Activated naive CD8-positive, alpha-beta T cell treated with anti-CD3 and anti-CD28 coated beads, Interleukin-2, amount 10 ng/mL, durations not matched to agents 7 days and 5 days (primary cell): ENCODE measurements around the gene MADD. TPM values are rescaled to one million over a fixed set of nuclear protein-coding genes. Genes with fewer than 3 reads are reported as not detected.

Source experiments
- ATAC-seq: fragments of 150-1000 bp; cut with Tn5 transposase; one replicate; pipeline ENCODE4 v1.10.0; 2021; ENCODE audit warnings: low read depth, moderate library complexity
- POLR2A ChIA-PET: fragments of 350-600 bp; sonication (Branson Sonifier 250); formaldehyde crosslinking; loops from one replicate; lab custom pipeline; 2021; ENCODE audit warnings: antibody characterized with exemption; lab: Charles Lee
- DNase-seq: peaks from one replicate; pipeline ENCODE4 v3.0.0; 2021
- H3K27ac Mint-ChIP-seq: one replicate; pipeline ENCODE4 v1.8.0; 2022; ENCODE audit warnings: mild to moderate bottlenecking, mixed read lengths
- H3K27me3 Mint-ChIP-seq: one replicate; pipeline ENCODE4 v1.8.0; 2022; ENCODE audit warnings: mild to moderate bottlenecking, moderate library complexity, mixed read lengths
- H3K36me3 Mint-ChIP-seq: one replicate; pipeline ENCODE4 v1.8.0; 2021; ENCODE audit warnings: mild to moderate bottlenecking, mixed read lengths
- H3K4me1 Mint-ChIP-seq: one replicate; pipeline ENCODE4 v1.8.0; 2021; ENCODE audit warnings: mixed read lengths
- H3K4me3 Mint-ChIP-seq: one replicate; pipeline ENCODE4 v1.8.0; 2022; ENCODE audit warnings: mild to moderate bottlenecking, moderate library complexity, mixed read lengths
- H3K9me3 Mint-ChIP-seq: one replicate; pipeline ENCODE4 v1.8.0; 2021; ENCODE audit warnings: mixed read lengths
- total RNA-seq, 2 experiments: library from RNA; stranded (reverse); gene quantifications; one replicate each; pipeline ENCODE4 v1.2.3, GENCODE V29; 2021

MADD gene
- total RNA-seq, 2 experiments from 2014 or later = 113 to 114 TPM

DNA sequence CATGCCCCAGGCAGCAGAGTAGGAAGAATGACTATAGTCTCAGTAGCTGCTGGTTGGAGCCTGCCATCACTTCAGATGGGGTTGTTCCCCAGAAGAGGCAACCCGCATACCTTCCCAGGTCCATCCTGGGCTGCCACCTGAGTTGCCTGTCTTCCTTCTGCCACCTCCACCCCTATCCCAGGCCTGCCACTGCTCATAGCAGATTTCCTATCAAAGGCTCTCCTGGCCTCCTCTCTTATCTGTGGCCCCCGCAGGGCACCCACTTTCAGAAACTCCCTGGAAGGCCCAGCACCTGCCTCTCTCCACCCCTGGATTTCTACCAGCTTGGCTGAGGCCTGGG is 12.8 kb upstream of the MADD start:
- DNase-seq (no peak), ATAC-seq (no peak)
- Mint-ChIP-seq H3K27ac (no peak overlapping the region), H3K36me3 (no peaks in the 10 kb centered on the region), H3K9me3 (no peaks in the 10 kb centered on the region), H3K27me3 (no peaks in the 10 kb centered on the region), H3K4me1 (peaks cover 23% of the 10 kb centered on the region), H3K4me3 (no peak overlapping the region)
- POLR2A ChIA-PET = interaction anchor here (0.6 to 3.9 kb wide), 4 partner anchors 9 to 502 kb away, joined by 3 to 38 read pairs (median 14); partner anchors contain the start of genes ACP2 and DDB2

DNA sequence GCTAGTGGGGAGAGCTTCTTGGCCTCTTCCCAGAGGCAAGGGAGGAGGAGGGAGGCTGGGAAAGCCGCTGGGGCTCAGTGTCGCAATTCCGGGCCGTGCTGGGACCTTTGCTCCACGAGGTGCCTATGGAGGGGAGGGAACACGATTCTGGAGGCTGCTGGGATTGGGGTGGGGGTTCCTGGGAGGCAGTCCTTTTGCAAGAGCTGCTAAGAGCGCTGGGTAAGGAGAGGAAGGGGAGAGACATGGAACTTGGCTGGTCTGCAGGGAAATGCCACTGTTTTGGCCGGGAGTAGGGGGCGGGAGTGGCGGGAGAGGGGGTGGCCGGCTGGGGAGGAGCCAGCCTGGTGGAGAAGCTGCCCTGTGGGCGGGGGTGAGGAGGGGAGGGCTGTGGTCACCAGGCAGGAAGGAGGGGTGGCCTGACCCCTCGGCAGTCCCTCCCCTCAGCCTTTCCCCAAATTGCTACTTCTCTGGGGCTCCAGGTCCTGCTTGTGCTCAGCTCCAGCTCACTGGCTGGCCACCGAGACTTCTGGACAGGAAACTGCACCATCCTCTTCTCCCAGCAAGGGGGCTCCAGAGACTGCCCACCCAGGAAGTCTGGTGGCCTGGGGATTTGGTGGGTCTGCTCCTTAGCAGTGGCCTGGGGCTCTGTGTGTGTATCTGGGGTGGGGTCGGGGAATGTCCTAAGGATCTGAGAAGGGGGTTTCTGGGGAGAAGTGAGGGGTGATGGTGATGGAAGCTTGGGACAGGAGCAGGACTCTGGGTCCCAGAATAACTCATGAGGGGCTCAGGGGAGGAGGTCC is 12.2 kb upstream of the MADD start, which contains the start of gene NR1H3:
Gene NR1H3, plus strand, starts transcription at position 480 of the 800 bp plus-strand sequence. CDS start 1,221 bp downstream, outside the sequence.
- Mint-ChIP-seq H3K27ac (peak within 1 kb of the TSS; percentile 71), H3K9me3 (no peaks in the 10 kb centered on the region), H3K4me3 (peak within 1 kb of the TSS; percentile 15), H3K27me3 (no peaks in the 10 kb centered on the region), H3K36me3 (no peaks in the 10 kb centered on the region), H3K4me1 (peaks cover 23% of the 10 kb centered on the region)
- ATAC-seq (no peak), DNase-seq (no peak)
- POLR2A ChIA-PET = interaction anchor here (1.2 to 3.9 kb wide), 5 partner anchors 9 to 43 kb away, joined by 3 to 38 read pairs (median 4); partner anchors contain the start of genes ACP2 and DDB2

DNA sequence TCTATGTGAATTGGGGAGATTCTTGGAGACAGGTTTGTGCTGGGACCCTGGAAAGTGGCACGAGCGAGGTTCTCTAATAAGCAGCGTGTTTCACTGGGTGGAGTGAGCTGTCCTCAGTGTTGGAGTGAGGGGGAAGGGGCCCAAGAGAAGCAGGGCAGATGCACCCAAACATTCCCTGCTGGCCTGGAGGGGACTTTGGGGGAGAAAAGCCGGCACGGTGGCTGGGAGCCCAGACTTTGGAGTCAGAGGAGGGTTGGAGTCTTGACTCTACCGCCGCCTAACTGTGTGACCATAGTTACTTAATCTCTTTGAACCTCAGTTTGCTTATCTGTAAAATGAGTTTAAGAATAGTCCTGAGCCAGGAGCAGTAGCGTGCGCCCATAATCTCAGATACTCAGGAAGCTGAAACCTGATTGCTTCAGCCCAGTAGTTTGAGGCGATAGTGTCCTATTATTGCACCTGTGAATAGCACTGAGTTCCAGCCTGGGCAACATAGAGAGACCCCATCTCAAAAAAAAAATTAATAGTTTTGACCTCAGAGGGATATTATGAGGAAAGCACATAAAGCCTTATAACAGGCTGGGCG is 11.5 kb upstream of the MADD start:
- Mint-ChIP-seq H3K4me1 (peaks cover 23% of the 10 kb centered on the region), H3K27me3 (no peaks in the 10 kb centered on the region), H3K27ac (peak overlapping the region; percentile 71), H3K4me3 (peak overlapping the region; percentile 15), H3K36me3 (no peaks in the 10 kb centered on the region), H3K9me3 (no peaks in the 10 kb centered on the region)
- POLR2A ChIA-PET = interaction anchor here (1.2 to 3.9 kb wide), 8 partner anchors 10 to 43 kb away, joined by 3 to 38 read pairs (median 9); partner anchors contain the start of genes ACP2, DDB2 and MADD
- DNase-seq = no peak
- no peak for ATAC-seq

- Mint-ChIP-seq H3K4me3 (no peak overlapping the region), H3K27ac (peak overlapping the region; percentile 79), H3K4me1 (peaks cover 23% of the 10 kb centered on the region), H3K27me3 (no peaks in the 10 kb centered on the region), H3K9me3 (no peaks in the 10 kb centered on the region), H3K36me3 (no peaks in the 10 kb centered on the region)
- DNase-seq (peak; percentile 52), ATAC-seq (peak; percentile 83)
- POLR2A ChIA-PET = interaction anchor here (0.5 to 3.9 kb wide), 9 partner anchors 9 to 51 kb away, joined by 3 to 38 read pairs (median 6); partner anchors contain the start of genes ACP2, DDB2 and MADD
Observed at GRCh38 chr11:47259232-47259977, 10.5 kb upstream of the MADD start.

GRCh38 chr11:47260366-47260765 is 9.6 kb upstream of the MADD start:
- Mint-ChIP-seq H3K9me3 (no peaks in the 10 kb centered on the region), H3K4me1 (peaks cover 24% of the 10 kb centered on the region), H3K27me3 (no peaks in the 10 kb centered on the region), H3K4me3 (no peak overlapping the region), H3K36me3 (no peaks in the 10 kb centered on the region), H3K27ac (no peak overlapping the region)
- DNase-seq = no peak
- POLR2A ChIA-PET = interaction anchor here (0.5 to 3.9 kb wide), 6 partner anchors 8 to 50 kb away, joined by 4 to 38 read pairs (median 9); partner anchors contain the start of genes ACP2 and MADD
- ATAC-seq = no peak

GRCh38 chr11:47261291-47261800 is 8.6 kb upstream of the MADD start:
- POLR2A ChIA-PET = no interaction called here

DNA sequence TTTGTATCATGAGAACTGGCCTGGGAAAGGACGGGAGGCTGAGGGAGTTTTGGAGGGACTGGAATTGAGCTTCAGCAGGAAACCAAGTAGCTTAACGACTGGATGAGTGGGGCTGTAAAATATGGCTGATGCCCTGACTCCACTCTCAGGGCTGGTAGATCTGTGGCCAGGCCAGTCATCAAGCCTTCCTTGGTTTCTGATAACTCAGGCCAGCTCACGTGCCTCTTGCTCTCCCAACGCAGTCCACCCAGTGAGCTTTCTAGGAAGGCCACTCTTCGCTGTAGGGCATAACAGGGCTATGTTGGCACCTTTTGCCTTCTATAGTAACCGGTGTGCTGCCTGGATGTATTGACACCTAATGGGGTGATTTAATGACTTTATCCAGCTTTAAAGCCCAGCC is 5.8 kb upstream of the MADD start:
- Mint-ChIP-seq H3K9me3 (no peaks in the 10 kb centered on the region), H3K4me3 (no peak overlapping the region), H3K4me1 (peaks cover 37% of the 10 kb centered on the region), H3K27me3 (no peaks in the 10 kb centered on the region), H3K36me3 (no peaks in the 10 kb centered on the region), H3K27ac (peak overlapping the region; percentile 21)
- no peak for ATAC-seq
- POLR2A ChIA-PET = interaction anchor here (1.1 to 2.9 kb wide), 5 partner anchors 15 to 87 kb away, joined by 3 to 21 read pairs (median 6); partner anchors contain the start of genes ACP2 and DDB2
- no peak for DNase-seq

More at GRCh38 chr11:47261291-47261800, 8.6 kb upstream of the MADD start:
- no peaks in the 10 kb centered on the region for H3K36me3 Mint-ChIP-seq
- H3K9me3 Mint-ChIP-seq = no peaks in the 10 kb centered on the region
- peaks cover 28% of the 10 kb centered on the region for H3K4me1 Mint-ChIP-seq
- H3K27ac Mint-ChIP-seq = peak overlapping the region; percentile 30
- no peak overlapping the region for H3K4me3 Mint-ChIP-seq
- DNase-seq (no peak), ATAC-seq (no peak)
- no peaks in the 10 kb centered on the region for H3K27me3 Mint-ChIP-seq

DNA sequence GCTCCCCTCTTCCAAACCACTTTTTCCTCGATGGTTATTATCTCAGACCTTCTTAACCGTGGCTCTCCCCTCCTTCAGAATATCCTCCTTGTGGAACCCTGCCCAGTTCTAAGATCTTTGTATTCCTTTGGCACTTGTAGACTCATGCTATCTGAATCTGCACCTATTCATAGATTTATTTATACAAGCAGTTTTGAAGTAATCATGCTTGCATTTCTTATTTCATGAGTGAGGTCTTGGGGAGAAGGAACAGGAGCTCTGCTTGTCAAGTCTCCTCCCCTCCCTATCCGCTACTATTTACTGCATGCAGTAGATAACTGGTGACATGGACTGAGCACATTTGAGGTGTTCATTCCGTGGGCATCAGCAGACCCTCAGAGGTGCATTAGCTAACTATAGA is 5.4 kb upstream of the MADD start:
- ATAC-seq (no peak), DNase-seq (no peak)
- Mint-ChIP-seq H3K4me3 (no peak overlapping the region), H3K27me3 (no peaks in the 10 kb centered on the region), H3K27ac (peak overlapping the region; percentile 21), H3K9me3 (no peaks in the 10 kb centered on the region), H3K36me3 (no peaks in the 10 kb centered on the region), H3K4me1 (peaks cover 35% of the 10 kb centered on the region)
- POLR2A ChIA-PET = interaction anchor here (0.9 to 2.9 kb wide), 6 partner anchors 15 to 87 kb away, joined by 3 to 21 read pairs (median 6); partner anchors contain the start of genes ACP2 and DDB2

DNA sequence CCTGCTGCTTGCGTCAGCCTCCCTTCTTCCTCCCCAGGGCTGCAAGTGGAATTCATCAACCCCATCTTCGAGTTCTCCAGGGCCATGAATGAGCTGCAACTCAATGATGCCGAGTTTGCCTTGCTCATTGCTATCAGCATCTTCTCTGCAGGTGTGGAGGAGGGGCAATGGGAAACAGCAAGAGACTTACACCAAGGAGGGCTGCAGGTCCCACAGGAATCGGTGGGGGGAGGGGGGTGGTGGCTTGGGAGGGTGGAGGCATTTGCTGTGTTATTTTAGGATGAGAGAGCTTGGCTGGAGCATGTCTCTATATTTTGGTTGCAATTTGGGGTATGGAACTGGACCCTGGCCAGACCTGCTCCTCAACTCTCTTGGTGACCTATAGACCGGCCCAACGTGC is 2.1 kb upstream of the MADD start:
- no peaks in the 10 kb centered on the region for H3K27me3 Mint-ChIP-seq
- peaks cover 46% of the 10 kb centered on the region for H3K4me1 Mint-ChIP-seq
- peak overlapping the region; percentile 100 for H3K27ac Mint-ChIP-seq
- no peak for ATAC-seq
- POLR2A ChIA-PET = interaction anchor here (0.5 to 1.8 kb wide), 5 partner anchors 8 to 580 kb away, joined by 3 to 16 read pairs (median 6); partner anchors contain the start of genes ACP2, DDB2 and NUP160
- H3K4me3 Mint-ChIP-seq = peak overlapping the region; percentile 92
- DNase-seq = no peak
- peaks cover 3% of the 10 kb centered on the region for H3K36me3 Mint-ChIP-seq
- no peaks in the 10 kb centered on the region for H3K9me3 Mint-ChIP-seq

GRCh38 chr11:47268448-47269001 is 1.4 kb upstream of the MADD start:
- POLR2A ChIA-PET = interaction anchor here (0.5 to 1.8 kb wide), 5 partner anchors 9 to 579 kb away, joined by 3 to 16 read pairs (median 6); partner anchors contain the start of genes ACP2, DDB2 and NUP160
- Mint-ChIP-seq H3K27me3 (no peaks in the 10 kb centered on the region), H3K36me3 (peaks cover 3% of the 10 kb centered on the region), H3K4me3 (peak overlapping the region; percentile 92), H3K4me1 (peaks cover 48% of the 10 kb centered on the region), H3K9me3 (no peaks in the 10 kb centered on the region), H3K27ac (peak overlapping the region; percentile 100)
- ATAC-seq (no peak), DNase-seq (no peak)

DNA sequence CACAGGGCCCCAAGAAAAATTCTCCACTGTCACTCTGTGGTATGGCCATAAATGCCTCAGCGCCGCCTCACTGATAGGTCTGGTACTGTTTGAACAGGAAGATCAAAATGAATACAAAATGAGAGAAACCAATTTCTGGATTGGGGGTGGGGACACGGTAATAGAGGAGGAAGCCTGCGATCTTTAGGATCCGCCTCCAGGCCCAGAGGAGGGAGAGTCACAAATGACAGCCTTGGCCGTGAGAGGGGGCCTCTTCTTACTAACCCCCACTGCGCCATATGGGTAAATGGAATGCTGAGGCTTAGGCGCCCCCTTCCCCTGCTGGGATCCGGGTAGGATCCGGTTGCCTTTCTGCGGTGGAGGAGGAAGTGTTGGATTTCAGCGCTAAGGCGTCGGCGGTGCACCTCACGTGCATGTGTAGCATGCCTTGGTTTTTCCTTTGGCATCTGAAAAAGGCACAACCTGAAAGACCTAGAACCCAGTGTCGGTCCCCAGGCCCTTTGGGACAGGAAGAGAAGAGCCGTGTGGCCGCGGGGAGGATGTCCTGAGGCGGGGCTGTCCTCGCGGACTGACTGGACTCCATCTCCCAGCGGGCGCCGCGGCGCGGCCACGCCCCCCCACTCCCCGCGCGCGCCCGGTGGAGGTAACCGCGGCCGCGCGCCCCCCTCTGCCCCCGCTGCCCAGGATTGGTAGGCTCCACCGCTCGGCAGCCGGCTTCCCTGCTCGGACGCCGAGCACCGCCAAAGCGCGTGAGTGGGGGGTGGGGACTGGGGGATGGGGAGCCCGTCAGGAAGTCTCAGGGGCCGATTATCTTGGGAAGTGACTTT is 718 bp upstream of the MADD start:
- H3K9me3 Mint-ChIP-seq = no peaks in the 10 kb centered on the region
- peak overlapping the region; percentile 100 for H3K27ac Mint-ChIP-seq
- peaks cover 48% of the 10 kb centered on the region for H3K4me1 Mint-ChIP-seq
- peaks cover 7% of the 10 kb centered on the region for H3K36me3 Mint-ChIP-seq
- H3K4me3 Mint-ChIP-seq = peak overlapping the region; percentile 92
- DNase-seq (peak; percentile 91), ATAC-seq (peak; percentile 46)
- POLR2A ChIA-PET = interaction anchor here (1.0 to 4.8 kb wide), 7 partner anchors 10 to 579 kb away, joined by 3 to 36 read pairs (median 9); partner anchors contain the start of genes ACP2, ARFGAP2, DDB2 and NUP160
- no peaks in the 10 kb centered on the region for H3K27me3 Mint-ChIP-seq
